Neural cell (in vitro differentiated cells): ENCODE measurements around the gene TSR3. TPM values are rescaled to one million over a fixed set of nuclear protein-coding genes. Genes with fewer than 3 reads are reported as not detected.
A peak's percentile ranks its signal among the peaks of the same experiment; 100 is the strongest.

Source experiments
- H2AFZ ChIP-seq: fragments of 200-600, 300-800 bp; sonication (generic), shearing (Covaris generic); 2 replicates; pipeline ENCODE4 v1.6.0; 2014; ENCODE audit warnings: low read depth, mild to moderate bottlenecking, antibody characterized with exemption, low read length, moderate library complexity
- H3F3A ChIP-seq: fragments of 200-600 bp; shearing (Covaris generic); 2 replicates; pipeline ENCODE4 v1.6.1; 2016; ENCODE audit warnings: mild to moderate bottlenecking, moderate library complexity, mixed read lengths, antibody characterized with exemption, low read length; ENCODE audit not compliant: insufficient read depth, poor library complexity, severe bottlenecking
- H3K27ac ChIP-seq: fragments of 200-600, 300-800 bp; sonication (generic), shearing (Covaris generic); 2 replicates; pipeline ENCODE4 v1.5.1; 2014; ENCODE audit warnings: mild to moderate bottlenecking, low read length, moderate library complexity
- H3K27me3 ChIP-seq: fragments of 300-800, 200-600 bp; sonication (generic), shearing (Covaris generic); 2 replicates; pipeline ENCODE4 v1.6.0; 2014; ENCODE audit warnings: mild to moderate bottlenecking, low read depth, low read length, moderate library complexity; ENCODE audit not compliant: insufficient read depth
- H3K36me3 ChIP-seq: fragments of 300-800, 200-600 bp; sonication (generic), shearing (Covaris generic); 2 replicates; pipeline ENCODE4 v1.5.1; 2014; ENCODE audit warnings: mild to moderate bottlenecking, antibody characterized with exemption, low read length, moderate library complexity; ENCODE audit not compliant: insufficient read depth
- H3K4me2 ChIP-seq: fragments of 300-800, 200-600 bp; sonication (generic), shearing (Covaris generic); 2 replicates; pipeline ENCODE4 v1.6.0; 2014; ENCODE audit warnings: mild to moderate bottlenecking, low read length
- H3K4me3 ChIP-seq: fragments of 300-800, 200-600 bp; sonication (generic), shearing (Covaris generic); 2 replicates; pipeline ENCODE4 v1.5.1; 2014; ENCODE audit warnings: mild to moderate bottlenecking, low read length, moderate library complexity
- H3K79me2 ChIP-seq: fragments of 200-600 bp; shearing (Covaris generic); replicated peaks from 2 replicates; pipeline ENCODE4 v1.6.0; 2014; ENCODE audit warnings: mild to moderate bottlenecking, low read length, moderate library complexity; ENCODE audit not compliant: insufficient read depth
- H3K9ac ChIP-seq: fragments of 300-800, 200-600 bp; sonication (generic), shearing (Covaris generic); 2 replicates; pipeline ENCODE4 v1.6.1; 2016; ENCODE audit warnings: mild to moderate bottlenecking, low read length, mixed read lengths
- H3K9me2 ChIP-seq: fragments of 200-600 bp; shearing (Covaris generic); 2 replicates; pipeline ENCODE4 v1.6.1; 2016; ENCODE audit warnings: mild to moderate bottlenecking, low read length, mixed read lengths; ENCODE audit not compliant: insufficient read depth
- H3K9me3 ChIP-seq: fragments of 200-600, 300-800 bp; sonication (generic), shearing (Covaris generic); 2 replicates; pipeline ENCODE4 v1.6.1; 2016; ENCODE audit warnings: mild to moderate bottlenecking, mixed run types, low read length, moderate library complexity, mixed read lengths
- H4K20me1 ChIP-seq: fragments of 200-600 bp; shearing (Covaris generic); 2 replicates; pipeline ENCODE4 v1.6.1; 2016; ENCODE audit warnings: mild to moderate bottlenecking, mixed run types; ENCODE audit not compliant: insufficient read depth
- CTCF ChIP-seq: fragments of 450-650 bp; IDR thresholded peaks from 2 replicates; pipeline ENCODE4 v1.5.1; 2014; ENCODE audit warnings: antibody characterized with exemption, mild to moderate bottlenecking, moderate library complexity; ENCODE audit not compliant: poor library complexity, severe bottlenecking
- EP300 ChIP-seq: fragments of 450-650 bp; conservative IDR thresholded peaks from 2 replicates; pipeline ENCODE4 v1.6.1; 2014; ENCODE audit warnings: antibody characterized with exemption, mild to moderate bottlenecking, moderate library complexity; ENCODE audit not compliant: poor library complexity, severe bottlenecking
- EZH2 ChIP-seq: fragments of 200-600, 300-800 bp; shearing (Covaris generic), sonication (generic); IDR thresholded peaks from 2 replicates; pipeline ENCODE4 v1.6.1; 2014; ENCODE audit warnings: antibody characterized with exemption, low read length, borderline replicate concordance, mild to moderate bottlenecking; ENCODE audit not compliant: insufficient read depth, poor library complexity, severe bottlenecking
- MXI1 ChIP-seq: fragments of 450-650 bp; conservative IDR thresholded peaks from 2 replicates; pipeline ENCODE4 v1.6.1; 2014; ENCODE audit warnings: antibody characterized with exemption, mild to moderate bottlenecking; ENCODE audit not compliant: poor library complexity, severe bottlenecking
- POLR2AphosphoS5 ChIP-seq: IDR thresholded peaks from 2 replicates; pipeline ENCODE4 v1.6.1; 2012
- RAD21 ChIP-seq: fragments of 450-650 bp; conservative IDR thresholded peaks from 2 replicates; pipeline ENCODE4 v1.6.1; 2014; ENCODE audit warnings: antibody characterized with exemption, mild to moderate bottlenecking, moderate library complexity
- SMC3 ChIP-seq: fragments of 450-650 bp; conservative IDR thresholded peaks from 2 replicates; pipeline ENCODE4 v1.6.1; 2014; ENCODE audit warnings: antibody characterized with exemption, mild to moderate bottlenecking, moderate library complexity; ENCODE audit not compliant: poor library complexity
- TAF1 ChIP-seq: IDR thresholded peaks from 2 replicates; pipeline ENCODE4 v1.6.1; 2012; ENCODE audit warnings: low read depth
- polyA plus RNA-seq: library from polyadenylated mRNA; depleted of rRNA; stranded (reverse); fragments of >200 nt; gene quantifications from 2 replicates; pipeline ENCODE4 v1.2.3, GENCODE V29; 2014
- TF ChIP-seq, protein P1 (sequence below): IDR thresholded peaks from 2 replicates; pipeline ENCODE4 v1.6.1; 2012; ENCODE audit warnings: borderline replicate concordance

The TSR3 gene
- polyA plus RNA-seq, 1 donor from 2014 or later = 102 TPM

- TF ChIP-seq EZH2 (no peak), MXI1 (no peak), CTCF (no peak), RAD21 (no peak), POLR2AphosphoS5 (no peak), EP300 (no peak), SMC3 (no peak), TAF1 (no peak)
- TF ChIP-seq, protein P1, sequence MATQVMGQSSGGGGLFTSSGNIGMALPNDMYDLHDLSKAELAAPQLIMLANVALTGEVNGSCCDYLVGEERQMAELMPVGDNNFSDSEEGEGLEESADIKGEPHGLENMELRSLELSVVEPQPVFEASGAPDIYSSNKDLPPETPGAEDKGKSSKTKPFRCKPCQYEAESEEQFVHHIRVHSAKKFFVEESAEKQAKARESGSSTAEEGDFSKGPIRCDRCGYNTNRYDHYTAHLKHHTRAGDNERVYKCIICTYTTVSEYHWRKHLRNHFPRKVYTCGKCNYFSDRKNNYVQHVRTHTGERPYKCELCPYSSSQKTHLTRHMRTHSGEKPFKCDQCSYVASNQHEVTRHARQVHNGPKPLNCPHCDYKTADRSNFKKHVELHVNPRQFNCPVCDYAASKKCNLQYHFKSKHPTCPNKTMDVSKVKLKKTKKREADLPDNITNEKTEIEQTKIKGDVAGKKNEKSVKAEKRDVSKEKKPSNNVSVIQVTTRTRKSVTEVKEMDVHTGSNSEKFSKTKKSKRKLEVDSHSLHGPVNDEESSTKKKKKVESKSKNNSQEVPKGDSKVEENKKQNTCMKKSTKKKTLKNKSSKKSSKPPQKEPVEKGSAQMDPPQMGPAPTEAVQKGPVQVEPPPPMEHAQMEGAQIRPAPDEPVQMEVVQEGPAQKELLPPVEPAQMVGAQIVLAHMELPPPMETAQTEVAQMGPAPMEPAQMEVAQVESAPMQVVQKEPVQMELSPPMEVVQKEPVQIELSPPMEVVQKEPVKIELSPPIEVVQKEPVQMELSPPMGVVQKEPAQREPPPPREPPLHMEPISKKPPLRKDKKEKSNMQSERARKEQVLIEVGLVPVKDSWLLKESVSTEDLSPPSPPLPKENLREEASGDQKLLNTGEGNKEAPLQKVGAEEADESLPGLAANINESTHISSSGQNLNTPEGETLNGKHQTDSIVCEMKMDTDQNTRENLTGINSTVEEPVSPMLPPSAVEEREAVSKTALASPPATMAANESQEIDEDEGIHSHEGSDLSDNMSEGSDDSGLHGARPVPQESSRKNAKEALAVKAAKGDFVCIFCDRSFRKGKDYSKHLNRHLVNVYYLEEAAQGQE = no peak
- Histone ChIP-seq H3K36me3 (no peaks in the 10 kb centered on the region), H3K27me3 (no peaks in the 10 kb centered on the region), H3K27ac (no peak overlapping the region), H3K9me3 (no peaks in the 10 kb centered on the region), H3F3A (no peaks in the 10 kb centered on the region), H3K9me2 (no peaks in the 10 kb centered on the region), H3K79me2 (peaks cover 1% of the 10 kb centered on the region), H3K4me3 (peak overlapping the region; percentile 54), H3K4me2 (no peak overlapping the region), H2AFZ (no peak overlapping the region), H3K9ac (no peak overlapping the region), H4K20me1 (no peaks in the 10 kb centered on the region)
These were observed 9.9 kb downstream of the TSR3 start for GRCh38 chr16:1341495-1342420.

GRCh38 chr16:1340730-1341494 lies 10.8 kb downstream of the TSR3 start:
- no peaks in the 10 kb centered on the region for H4K20me1 ChIP-seq
- no peak for TF ChIP-seq EP300
- no peak for TF ChIP-seq CTCF
- no peak for TF ChIP-seq SMC3
- no peak for TF ChIP-seq MXI1
- TF ChIP-seq POLR2AphosphoS5 = no peak
- TF ChIP-seq TAF1 = no peak
- no peak for TF ChIP-seq EZH2
- TF ChIP-seq RAD21 = no peak
- TF ChIP-seq, protein P1 = no peak
- H3K9me2 ChIP-seq = no peaks in the 10 kb centered on the region
- H2AFZ ChIP-seq = no peak overlapping the region
- no peaks in the 10 kb centered on the region for H3F3A ChIP-seq
- H3K9ac ChIP-seq = no peak overlapping the region
- H3K27me3 ChIP-seq = no peaks in the 10 kb centered on the region
- H3K4me3 ChIP-seq = no peak overlapping the region
- no peak overlapping the region for H3K27ac ChIP-seq
- no peak overlapping the region for H3K4me2 ChIP-seq
- no peaks in the 10 kb centered on the region for H3K9me3 ChIP-seq
- H3K79me2 ChIP-seq = peaks cover 8% of the 10 kb centered on the region
- H3K36me3 ChIP-seq = no peaks in the 10 kb centered on the region
